Non-pigmented ciliary epithelial cell (primary cell): ENCODE results near the gene THOC2.

Experiments
- DNase-seq: peaks from one replicate; pipeline ENCODE4 v3.0.0-alpha.2; 2010; ENCODE audit warnings: low read depth

The THOC2 gene

GRCh38 chrX:123563167-123563566 lies 169.7 kb downstream of the THOC2 start:
- DNase-seq = no peak

GRCh38 chrX:123562342-123563146 lies 170.3 kb downstream of the THOC2 start:
- no peak for DNase-seq

- no peak for DNase-seq
These were observed 171.2 kb downstream of the THOC2 start for GRCh38 chrX:123561439-123562215.

- no peak for DNase-seq
These were observed 182.0 kb downstream of the THOC2 start for GRCh38 chrX:123550829-123551228.
